NB4 (cell line): ENCODE data around the gene TRAPPC12.

ENCODE experiments used
- CTCF ChIP-seq: IDR thresholded peaks from one replicate; pipeline ENCODE4 v1.5.1; 2012; ENCODE audit warnings: low read depth, low read length
- POLR2A ChIP-seq: IDR thresholded peaks from 2 replicates; pipeline ENCODE4 v1.6.1; 2011; ENCODE audit warnings: mild to moderate bottlenecking; ENCODE audit not compliant: insufficient read length; ENCODE audit errors: extremely low read depth

DNA sequence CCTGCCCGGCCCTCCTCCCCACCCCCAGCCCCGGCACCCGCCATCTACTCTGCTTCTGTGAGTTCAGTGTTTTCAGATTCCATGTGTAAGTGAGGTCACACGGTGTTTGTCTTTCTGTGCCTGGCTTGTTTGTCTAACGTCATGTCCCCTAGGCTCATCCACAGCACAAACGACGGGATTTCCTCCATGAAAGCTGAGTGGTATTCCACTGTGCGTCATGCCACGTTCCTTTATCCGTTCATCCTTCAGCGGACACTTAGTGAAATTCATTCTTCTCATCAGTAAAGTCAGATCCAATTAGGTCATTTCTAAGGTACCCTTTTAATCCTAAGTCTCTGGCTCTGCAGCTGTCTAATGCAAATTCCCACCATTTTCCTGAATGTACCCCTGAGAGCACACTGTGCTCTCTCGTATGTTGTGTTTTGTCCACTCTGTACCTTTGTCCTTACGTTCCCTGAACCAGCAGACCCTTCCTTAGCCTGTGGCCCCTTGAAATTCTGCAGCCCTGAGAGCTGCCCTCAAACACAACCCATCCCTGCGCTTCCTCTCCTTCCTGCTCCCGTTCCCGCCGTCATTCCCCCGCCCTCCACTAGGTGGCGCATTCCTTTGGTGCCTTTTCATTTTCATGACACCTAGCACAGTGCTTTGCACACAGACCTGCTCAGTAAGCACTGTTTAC is 44.1 kb downstream of the TRAPPC12 start:
- TF ChIP-seq POLR2A (no peak), CTCF (peak; percentile 99)
